HFFc6 (cell line): ENCODE data around the gene U2AF2. TPM values are rescaled to one million over a fixed set of nuclear protein-coding genes. Genes with fewer than 3 reads are reported as not detected.

Experiments used
- DNase-seq: peaks from one replicate; pipeline ENCODE4 v3.0.0-alpha.2; 2018
- H3K27ac Mint-ChIP-seq: 2 replicates; pipeline ENCODE4 v1.8.0; 2020; ENCODE audit warnings: mild to moderate bottlenecking, mixed read lengths
- H3K27me3 Mint-ChIP-seq: 2 replicates; pipeline ENCODE4 v1.8.0; 2021; ENCODE audit warnings: mild to moderate bottlenecking, moderate library complexity, mixed read lengths; ENCODE audit not compliant: insufficient read depth
- H3K36me3 Mint-ChIP-seq: 2 replicates; pipeline ENCODE4 v1.8.0; 2021; ENCODE audit warnings: low read depth, mixed read lengths
- H3K4me1 Mint-ChIP-seq: 2 replicates; pipeline ENCODE4 v1.8.0; 2020; ENCODE audit warnings: low read depth, mixed read lengths
- H3K4me3 Mint-ChIP-seq: 2 replicates; pipeline ENCODE4 v1.8.0; 2020; ENCODE audit warnings: mild to moderate bottlenecking, moderate library complexity, mixed read lengths
- H3K9me3 Mint-ChIP-seq: 2 replicates; pipeline ENCODE4 v1.8.0; 2020; ENCODE audit warnings: mild to moderate bottlenecking, mixed read lengths
- CTCF ChIP-seq: fragments of 200-600 bp; sonication (generic); IDR thresholded peaks from 2 replicates; pipeline ENCODE4 v1.5.0; 2021; ENCODE audit warnings: antibody characterized with exemption, mild to moderate bottlenecking
- total RNA-seq, 6 experiments: library from RNA; stranded (reverse); fragmentation: NEBNext Ultra II Directional; extraction: Animal tissue kit (Norgen Biotek cat#: 25700); gene quantifications; 2 replicates in 1 of 6; 3 replicates in 5 of 6; pipeline ENCODE4 v1.2.3, GENCODE V29; 2021

U2AF2 gene
- total RNA-seq, 6 experiments from 2014 or later, result 212 to 241 (median 226) TPM

DNA sequence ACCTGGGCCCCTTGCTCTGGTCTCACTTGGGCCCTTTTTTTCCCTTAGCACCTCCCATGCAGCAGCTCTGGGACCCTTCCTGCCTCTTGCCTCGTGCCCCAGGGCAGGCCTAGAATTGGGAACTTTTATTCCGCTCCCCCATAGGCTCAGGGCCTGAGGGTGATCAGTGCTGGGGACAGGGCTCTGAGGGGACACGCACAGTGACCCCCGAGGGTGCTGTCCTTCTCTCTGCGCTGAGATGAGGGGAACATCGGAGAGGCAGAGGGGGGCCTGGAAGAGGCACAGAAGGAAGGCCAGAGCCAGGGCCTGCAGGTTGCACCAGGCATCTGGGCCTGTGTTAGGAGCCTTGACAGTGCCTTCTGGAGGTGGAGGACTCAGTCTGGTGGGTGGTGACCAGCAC is 30.9 kb downstream of the U2AF2 start:
- Mint-ChIP-seq H3K36me3 (no peaks in the 10 kb centered on the region), H3K4me1 (peaks cover 6% of the 10 kb centered on the region; the same call in 1 of the 2 replicates), H3K4me3 (no peak overlapping the region), H3K27ac (no peak overlapping the region), H3K9me3 (no peaks in the 10 kb centered on the region), H3K27me3 (peaks cover 3% of the 10 kb centered on the region)
- no peak for DNase-seq
- no peak for TF ChIP-seq CTCF

- Mint-ChIP-seq H3K9me3 (no peaks in the 10 kb centered on the region), H3K27me3 (peaks cover 3% of the 10 kb centered on the region), H3K27ac (no peak overlapping the region; the same call in 1 of the 2 replicates), H3K4me1 (peaks cover 3% of the 10 kb centered on the region; the same call in 1 of the 2 replicates), H3K4me3 (no peak overlapping the region), H3K36me3 (no peaks in the 10 kb centered on the region)
- TF ChIP-seq CTCF, result no peak
- no peak for DNase-seq
These were observed 31.6 kb downstream of the U2AF2 start for GRCh38 chr19:55686311-55687050.

DNA sequence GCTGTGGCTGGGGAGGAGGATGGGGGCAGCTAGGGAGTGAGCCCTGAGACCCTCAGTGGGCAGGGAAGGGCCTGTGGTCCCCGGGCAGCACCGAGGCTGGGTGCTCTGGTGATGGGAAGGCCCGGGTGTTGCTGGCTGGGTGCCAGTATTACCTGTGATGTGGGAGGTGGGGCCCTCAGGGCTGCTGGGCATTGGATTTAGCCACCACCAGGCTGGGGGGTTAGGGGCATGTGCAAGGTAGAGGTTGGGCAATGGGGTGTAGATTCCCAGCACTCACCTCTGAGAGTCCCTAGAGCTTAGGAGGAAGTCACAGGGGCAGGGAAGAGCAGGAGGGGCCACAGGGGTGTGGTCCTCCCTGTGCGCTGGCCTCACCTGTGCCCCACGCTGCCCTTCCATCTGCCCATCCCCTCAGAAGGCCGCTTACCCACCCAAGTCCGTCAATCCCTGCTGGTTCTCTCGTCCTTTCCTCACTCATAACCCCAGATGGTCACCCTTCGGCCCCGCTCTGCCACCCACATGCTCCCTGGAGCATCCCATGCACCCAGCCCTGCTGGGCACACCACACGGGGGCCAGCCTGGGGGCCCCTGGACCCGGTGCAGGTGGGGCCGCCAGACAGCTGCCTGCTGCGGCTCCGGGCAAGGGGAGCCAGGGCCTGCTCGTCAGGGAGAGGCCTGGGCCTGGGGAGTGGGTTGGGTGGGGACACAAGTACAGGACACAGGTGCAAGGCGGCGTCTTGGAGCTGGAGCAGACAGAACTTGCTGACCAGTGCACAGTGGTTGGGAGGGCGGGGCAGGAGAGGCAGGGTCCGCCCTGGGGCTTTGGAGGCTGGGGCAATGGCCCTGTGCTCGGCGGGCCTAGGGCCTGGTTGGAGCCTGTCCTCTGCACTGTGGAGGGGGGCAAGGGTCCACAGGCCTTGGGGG is 32.7 kb downstream of the U2AF2 start:
- Mint-ChIP-seq H3K9me3 (no peaks in the 10 kb centered on the region), H3K36me3 (no peaks in the 10 kb centered on the region), H3K27me3 (peaks cover 3% of the 10 kb centered on the region), H3K4me3 (no peak overlapping the region), H3K27ac (peak overlapping the region; percentile 5; the same call in 1 of the 2 replicates), H3K4me1 (no peaks in the 10 kb centered on the region)
- TF ChIP-seq CTCF, result no peak
- no peak for DNase-seq

GRCh38 chr19:55688422-55689218 is 33.8 kb downstream of the U2AF2 start:
- peaks cover 3% of the 10 kb centered on the region for H3K27me3 Mint-ChIP-seq
- no peak for DNase-seq

More at GRCh38 chr19:55688422-55689218, 33.8 kb downstream of the U2AF2 start:
- no peaks in the 10 kb centered on the region for H3K4me1 Mint-ChIP-seq
- H3K9me3 Mint-ChIP-seq, result no peaks in the 10 kb centered on the region
- no peak overlapping the region for H3K4me3 Mint-ChIP-seq
- TF ChIP-seq CTCF, result no peak
- no peaks in the 10 kb centered on the region; the same call in 1 of the 2 replicates for H3K36me3 Mint-ChIP-seq
- H3K27ac Mint-ChIP-seq, result no peak overlapping the region
